HCT116 (cell line): Measurements from ENCODE around the gene HEMK1. TPM values are rescaled to one million over a fixed set of nuclear protein-coding genes. Genes with fewer than 3 reads are reported as not detected.

Experiments used
- ATAC-seq: fragments of 200-7000 bp; cut with Tn5 transposase; 2 replicates; pipeline ENCODE4 v1.9.1; 2020; ENCODE audit warnings: mild to moderate bottlenecking, moderate library complexity
- BruUV-seq: library from RNA; stranded (reverse); fragments of 400-500 nt; replicated peaks from 2 replicates; lab custom pipeline; 2021; lab: Mats Ljungman, UMichigan
- CTCF ChIA-PET: fragments of 300-600 bp; sonication (Branson Sonifier 250); formaldehyde crosslinking; loops from one replicate; lab custom pipeline; 2021; ENCODE audit warnings: antibody characterized with exemption; lab: Charles Lee
- POLR2A ChIA-PET: fragments of 300-600, 350-600 bp; sonication (Branson Sonifier 250); formaldehyde crosslinking; loops from one replicate; lab custom pipeline; 2021; ENCODE audit warnings: antibody characterized with exemption; lab: Charles Lee
- RAD21 ChIA-PET, 2 experiments: fragments of 300-600 bp; sonication (Branson Sonifier 250); formaldehyde crosslinking; loops; one replicate each; lab custom pipeline; 2023; ENCODE audit warnings: low total read pairs in 2 of 2; ENCODE audit not compliant: uncharacterized antibody in 2 of 2, unreplicated experiment in 2 of 2, low non-redundant PET in 1 of 2; lab: Charles Lee
- DNase-seq: peaks from one replicate; pipeline ENCODE4 v3.0.0-alpha.2; 2010; ENCODE audit warnings: low read depth, low spot score
- H2AFZ ChIP-seq: fragments of 200-600 bp; shearing (Covaris generic), sonication (generic); 2 replicates; pipeline ENCODE4 v1.6.1; 2017; ENCODE audit warnings: low read depth, mixed run types, mixed read lengths, antibody characterized with exemption, low read length; ENCODE audit not compliant: poor library complexity, severe bottlenecking
- H3K27ac ChIP-seq: 2 replicates; pipeline ENCODE4 v1.5.1; 2012; ENCODE audit warnings: low read depth, low read length
- H3K27me3 ChIP-seq: fragments of 200-600 bp; sonication (generic); 2 replicates; pipeline ENCODE4 v1.6.1; 2016; ENCODE audit warnings: mixed run types, low read length, mixed read lengths; ENCODE audit not compliant: insufficient read depth
- H3K36me3 ChIP-seq, 2 experiments: fragments of 200-500 bp in 1 of 2; fragments of 200-600 bp in 1 of 2; sonication (Bioruptor generic) in 1 of 2; sonication (generic) in 1 of 2; 2 replicates each; pipeline versions ENCODE4 v1.5.1 to v1.6.1; 2014 to 2016; ENCODE audit warnings: low read length in 2 of 2, inconsistent platforms in 1 of 2, mixed read lengths in 1 of 2, mixed run types in 1 of 2; ENCODE audit not compliant: insufficient read depth in 2 of 2, control insufficient read depth in 1 of 2
- H3K4me1 ChIP-seq, 2 experiments: fragments of 200-600 bp in 1 of 2; sonication (generic) in 1 of 2; 2 replicates each; pipeline versions ENCODE4 v1.5.1 to v1.6.1; 2012 to 2017; ENCODE audit warnings: low read length in 2 of 2, inconsistent platforms in 1 of 2, mild to moderate bottlenecking in 1 of 2, mixed read lengths in 1 of 2, mixed run types in 1 of 2, moderate library complexity in 1 of 2; ENCODE audit not compliant: insufficient read depth in 2 of 2, control insufficient read depth in 1 of 2
- H3K4me2 ChIP-seq: fragments of 200-600 bp; sonication (generic); 2 replicates; pipeline ENCODE4 v1.6.1; 2017; ENCODE audit warnings: mixed run types, low read length, mixed read lengths
- H3K4me3 ChIP-seq, 2 experiments: fragments of 200-600 bp in 1 of 2; sonication (generic) in 1 of 2; replicated peaks in 1 of 2; 2 replicates each; pipeline ENCODE4 v1.5.1; 2011 to 2016; ENCODE audit warnings: low read length in 2 of 2, control low read depth in 1 of 2, low read depth in 1 of 2, mild to moderate bottlenecking in 1 of 2, mixed read lengths in 1 of 2, mixed run types in 1 of 2
- H3K79me2 ChIP-seq: fragments of 200-600 bp; sonication (generic); 2 replicates; pipeline ENCODE4 v1.6.1; 2017; ENCODE audit warnings: mild to moderate bottlenecking, mixed run types, low read length, moderate library complexity, mixed read lengths; ENCODE audit not compliant: insufficient read depth
- H3K9ac ChIP-seq: fragments of 200-600 bp; sonication (generic); 2 replicates; pipeline ENCODE4 v1.6.1; 2016; ENCODE audit warnings: low read length, mixed read lengths
- H3K9me2 ChIP-seq: fragments of 200-600 bp; sonication (generic), shearing (Covaris generic); 2 replicates; pipeline ENCODE4 v1.6.1; 2017; ENCODE audit warnings: mixed run types, mild to moderate bottlenecking, moderate library complexity; ENCODE audit not compliant: insufficient read depth
- H3K9me3 ChIP-seq, 2 experiments: fragments of 200-500 bp in 1 of 2; fragments of 200-600 bp in 1 of 2; sonication (Bioruptor generic) in 1 of 2; sonication (generic) in 1 of 2; 2 replicates each; pipeline ENCODE4 v1.6.1; 2014 to 2017; ENCODE audit warnings: low read length in 2 of 2, mixed read lengths in 2 of 2, inconsistent platforms in 1 of 2, low read depth in 1 of 2, mild to moderate bottlenecking in 1 of 2, mixed run types in 1 of 2, moderate library complexity in 1 of 2; ENCODE audit not compliant: control insufficient read depth in 1 of 2, insufficient read depth in 1 of 2
- H4K20me1 ChIP-seq: fragments of 200-600 bp; sonication (generic), shearing (Covaris generic); 2 replicates; pipeline ENCODE4 v1.6.1; 2017; ENCODE audit warnings: mixed run types, mild to moderate bottlenecking, moderate library complexity; ENCODE audit not compliant: insufficient read depth
- CBX3 ChIP-seq: IDR thresholded peaks from 2 replicates; pipeline ENCODE4 v1.6.1; 2012; ENCODE audit warnings: low read depth
- CTCF ChIP-seq, 3 experiments: fragments of 200-600 bp in 1 of 3; sonication (generic) in 1 of 3; IDR thresholded peaks in 2 of 3; conservative IDR thresholded peaks in 1 of 3; 2 replicates each; pipeline ENCODE4 v1.5.1; 2012 to 2017; ENCODE audit warnings: low read depth in 2 of 3, low read length in 2 of 3, antibody characterized with exemption in 1 of 3, borderline replicate concordance in 1 of 3, control low read depth in 1 of 3, mild to moderate bottlenecking in 1 of 3, mixed read lengths in 1 of 3, mixed run types in 1 of 3, moderate library complexity in 1 of 3; ENCODE audit not compliant: insufficient read depth in 1 of 3
- EGR1 ChIP-seq: IDR thresholded peaks from 2 replicates; pipeline ENCODE4 v1.6.1; 2012; ENCODE audit warnings: low read depth
- ELF1 ChIP-seq: IDR thresholded peaks from 2 replicates; pipeline ENCODE4 v1.6.1; 2012; ENCODE audit warnings: low read depth, borderline replicate concordance
- EZH2 ChIP-seq: fragments of 200-600 bp; sonication (generic); IDR thresholded peaks from 2 replicates; pipeline ENCODE4 v1.6.1; 2017; ENCODE audit warnings: antibody characterized with exemption, mixed run types
- FOSL1 ChIP-seq: IDR thresholded peaks from 2 replicates; pipeline ENCODE4 v1.6.1; 2012; ENCODE audit warnings: low read depth
- POLR2A ChIP-seq: IDR thresholded peaks from 2 replicates; pipeline ENCODE4 v1.7.0; 2011; ENCODE audit warnings: borderline replicate concordance; ENCODE audit not compliant: insufficient read depth, insufficient read length; ENCODE audit errors: extremely low read depth
- RAD21 ChIP-seq: IDR thresholded peaks from 2 replicates; pipeline ENCODE4 v1.6.1; 2012; ENCODE audit warnings: low read depth, mild to moderate bottlenecking
- REST ChIP-seq: IDR thresholded peaks from 2 replicates; pipeline ENCODE4 v1.6.1; 2012; ENCODE audit warnings: low read depth
- SP1 ChIP-seq: IDR thresholded peaks from 2 replicates; pipeline ENCODE4 v1.6.1; 2012; ENCODE audit warnings: low read depth
- SRF ChIP-seq: IDR thresholded peaks from 2 replicates; pipeline ENCODE4 v1.6.1; 2012; ENCODE audit warnings: low read depth
- TCF7L2 ChIP-seq: IDR thresholded peaks from 2 replicates; pipeline ENCODE4 v1.7.0; 2011; ENCODE audit warnings: borderline replicate concordance, inconsistent platforms; ENCODE audit not compliant: insufficient read depth, insufficient read length; ENCODE audit errors: extremely low read depth
- YY1 ChIP-seq: IDR thresholded peaks from 2 replicates; pipeline ENCODE4 v1.6.1; 2011; ENCODE audit warnings: low read length, low read depth, moderate library complexity, mild to moderate bottlenecking; ENCODE audit not compliant: insufficient replicate concordance; ENCODE audit errors: extremely low read depth
- ZNF274 ChIP-seq: fragments of 200-500 bp; sonication (Bioruptor generic); IDR thresholded peaks from 2 replicates; pipeline ENCODE4 v1.6.1; 2014; ENCODE audit warnings: mild to moderate bottlenecking, low read depth, low read length, inconsistent platforms
- intact Hi-C: fragments of 100-400 bp; cut with micrococcal nuclease; formaldehyde crosslinking; loops from 2 replicates; pipeline ENCODE4 v1.10.0; 2022
- total RNA-seq: library from RNA; stranded (reverse); gene quantifications from one replicate; pipeline ENCODE4 v1.2.1, GENCODE V29; 2021; ENCODE audit not compliant: unreplicated experiment

Gene HEMK1
- total RNA-seq, 1 experiment from 2014 or later: 20.5 TPM

GRCh38 chr3:50644561-50644960 lies 75.2 kb downstream of the HEMK1 start:
- no peaks in the 10 kb centered on the region for H3K27me3 ChIP-seq
- peaks cover 2% of the 10 kb centered on the region; the same call in 1 of the 2 replicates for H3K79me2 ChIP-seq
- DNase-seq (no peak), ATAC-seq (no peak)
- no peaks in the 10 kb centered on the region for H4K20me1 ChIP-seq
- peaks cover 4 to 38% of the 10 kb centered on the region in 2 experiments; a peak in 3 of 4 replicates for H3K36me3 ChIP-seq
- TF ChIP-seq POLR2A: no peak
- TF ChIP-seq ZNF274: no peak
- no peak for TF ChIP-seq EGR1
- TF ChIP-seq SRF: no peak
- no peak for TF ChIP-seq YY1
- TF ChIP-seq EZH2: no peak
- TF ChIP-seq SP1: no peak
- TF ChIP-seq CTCF (IDR thresholded peaks at IDR 0.05 in 2 of 3, conservative IDR thresholded peaks at IDR 0.05 in 1 of 3; ENCODE audit: borderline replicate concordance in 1 of 3, insufficient read depth in 1 of 3, low read depth in 2 of 3, low read length in 2 of 3): no peak
- TF ChIP-seq CBX3: no peak
- TF ChIP-seq FOSL1: no peak
- TF ChIP-seq REST: no peak
- no peak for TF ChIP-seq RAD21
- TF ChIP-seq ELF1: no peak
- TF ChIP-seq TCF7L2: no peak
- H3K4me2 ChIP-seq: no peak overlapping the region
- H2AFZ ChIP-seq: no peak overlapping the region
- intact Hi-C loops: no loop called here
- POLR2A ChIA-PET: no interaction called here
- no peak overlapping the region for H3K4me3 ChIP-seq
- BruUV-seq: no TSS peak
- no peak overlapping the region for H3K9ac ChIP-seq
- RAD21 ChIA-PET: interaction anchor here in 1 of 2 experiments (0.9 kb wide), 1 partner anchor 16 kb away, joined by 3 read pairs; no protein-coding TSS in a partner anchor
- H3K9me2 ChIP-seq: no peaks in the 10 kb centered on the region
- H3K9me3 ChIP-seq: no peaks in the 10 kb centered on the region
- no peak overlapping the region for H3K27ac ChIP-seq
- H3K4me1 ChIP-seq: peaks cover 0 to under 1% of the 10 kb centered on the region in 2 experiments; a peak in 2 of 4 replicates
- CTCF ChIA-PET: interaction anchor here (1.1 kb wide), 1 partner anchor 17 kb away, joined by 4 read pairs; no protein-coding TSS in a partner anchor
